Left lung (tissue), 10 donors: ENCODE results near the gene GON4L. TPM values are rescaled to one million over a fixed set of nuclear protein-coding genes. Genes with fewer than 3 reads are reported as not detected.
"Not testable (repeated sequence)": the region's sequence is repeated elsewhere in the genome, so short reads cannot be mapped to it uniquely, and the experiment has no call there.

Source experiments
- ATAC-seq: fragments of 200-7000 bp; cut with Tn5 transposase; one replicate; pipeline ENCODE4 v1.9.1; 2020; ENCODE audit warnings: moderate library complexity
- DNase-seq, 4 donors: peaks; one replicate each; pipeline ENCODE4 v3.0.0-alpha.2; 2013 to 2020
- H3K27ac ChIP-seq, 2 donors: fragments of 200-600 bp; sonication (generic) in 1 of 2; one replicate each; pipeline versions ENCODE4 v1.5.0 to v1.8.0; 2020 to 2021
- H3K27me3 ChIP-seq, 2 donors: fragments of 200-600 bp; sonication (generic) in 1 of 2; one replicate each; pipeline versions ENCODE4 v1.5.0 to v1.8.0; 2020 to 2021
- H3K36me3 ChIP-seq, 2 donors: fragments of 200-600 bp; sonication (generic) in 1 of 2; one replicate each; pipeline versions ENCODE4 v1.5.0 to v1.8.0; 2020 to 2021
- H3K4me1 ChIP-seq, 2 donors: fragments of 200-600 bp; one replicate each; pipeline ENCODE4 v1.8.0; 2021
- H3K4me3 ChIP-seq, 2 donors: fragments of 200-600 bp; sonication (generic) in 1 of 2; one replicate each; pipeline versions ENCODE4 v1.5.0 to v1.8.0; 2020 to 2021; ENCODE audit warnings: mild to moderate bottlenecking in 1 of 2
- H3K9me3 ChIP-seq, 2 donors: fragments of 200-600 bp; sonication (generic) in 1 of 2; one replicate each; pipeline versions ENCODE4 v1.5.0 to v1.8.0; 2020 to 2021
- CTCF ChIP-seq, 2 donors: fragments of 200-600 bp; sonication (generic) in 1 of 2; IDR thresholded peaks; one replicate each; pipeline versions ENCODE4 v1.5.0 to v1.8.0; 2021; ENCODE audit warnings: antibody characterized with exemption in 2 of 2
- intact Hi-C, 2 donors: fragments of 100-400 bp; cut with DNase I; formaldehyde crosslinking; loops; one replicate each; pipeline versions ENCODE4 v1.11.2 to v1.14.2; 2022
- polyA plus RNA-seq, 6 donors: library from polyadenylated mRNA; unstranded; fragments of 120-200 nt; gene quantifications; one replicate each; pipeline ENCODE4 v1.2.1, GENCODE V29; 2013; ENCODE audit not compliant: insufficient read length in 6 of 6
- total RNA-seq, 2 donors: library from RNA; stranded (reverse); fragmentation: NEBNext Ultra II Directional; extraction: Animal tissue kit (Norgen Biotek cat#: 25700); gene quantifications; one replicate each; pipeline ENCODE4 v1.2.1, GENCODE V29; 2021
- donor health status: DM: no; HTN: yes; CAD: no.
- donor health status: DM: no; HTN: no; CAD: no.

The GON4L gene
- total and polyA plus RNA-seq, 8 donors = 41.8 to 74.4 (median 62.8) TPM

GRCh38 chr1:155725142-155725541 is 131.9 kb downstream of the GON4L start:
- TF ChIP-seq CTCF (IDR thresholded peaks at IDR 0.05) = no peak
- no peak for ATAC-seq

GRCh38 chr1:155719703-155720102 is 137.3 kb downstream of the GON4L start:
- Histone ChIP-seq H3K27me3 (no peaks in the 10 kb centered on the region), H3K4me1 (no peaks in the 10 kb centered on the region), H3K36me3 (peaks cover 0 to 94% of the 10 kb centered on the region in 2 donors), H3K27ac (no peak overlapping the region), H3K9me3 (no peaks in the 10 kb centered on the region), H3K4me3 (no peak overlapping the region)
- ATAC-seq = no peak
- TF ChIP-seq CTCF (IDR thresholded peaks at IDR 0.05) = no peak
- DNase-seq = no peak
- intact Hi-C loops = no loop called here

More at GRCh38 chr1:155725142-155725541, 131.9 kb downstream of the GON4L start:
- intact Hi-C loops = no loop called here
- H3K4me3 ChIP-seq = no peak overlapping the region
- H3K4me1 ChIP-seq = no peaks in the 10 kb centered on the region
- H3K27ac ChIP-seq = no peak overlapping the region
- H3K27me3 ChIP-seq = no peaks in the 10 kb centered on the region
- no peaks in the 10 kb centered on the region for H3K9me3 ChIP-seq
- H3K36me3 ChIP-seq = peaks cover 0 to 66% of the 10 kb centered on the region in 2 donors
- DNase-seq = no peak

GRCh38 chr1:155718524-155719115 is 138.4 kb downstream of the GON4L start:
- not testable (repeated sequence) for H3K4me1 ChIP-seq

GRCh38 chr1:155717041-155717440 is 140.0 kb downstream of the GON4L start:
- intact Hi-C loops = no loop called here
- Histone ChIP-seq H3K36me3 (peaks cover 0 to 84% of the 10 kb centered on the region in 2 donors), H3K27ac (no peak overlapping the region), H3K9me3 (no peaks in the 10 kb centered on the region), H3K4me3 (no peak overlapping the region), H3K4me1 (no peaks in the 10 kb centered on the region), H3K27me3 (no peaks in the 10 kb centered on the region)
- no peak for TF ChIP-seq CTCF (IDR thresholded peaks at IDR 0.05)
- DNase-seq = no peak
- no peak for ATAC-seq

More at GRCh38 chr1:155718524-155719115, 138.4 kb downstream of the GON4L start:
- DNase-seq, H3K4me3 ChIP-seq, H3K9me3 ChIP-seq, H3K27me3 ChIP-seq, ATAC-seq, intact Hi-C loops, H3K27ac ChIP-seq: not testable (repeated sequence)
- H3K36me3 ChIP-seq = peaks cover 0 to 91% of the 10 kb centered on the region in 2 donors

- Histone ChIP-seq H3K27ac (no peak overlapping the region), H3K27me3 (no peaks in the 10 kb centered on the region), H3K4me3 (no peak overlapping the region), H3K36me3 (peaks cover 0 to 80% of the 10 kb centered on the region in 2 donors), H3K4me1 (no peaks in the 10 kb centered on the region), H3K9me3 (no peaks in the 10 kb centered on the region)
- no peak for TF ChIP-seq CTCF (IDR thresholded peaks at IDR 0.05)
- intact Hi-C loops = no loop called here
- no peak for ATAC-seq
- DNase-seq = no peak
Measured at GRCh38 chr1:155715777-155716176, 141.2 kb downstream of the GON4L start.

GRCh38 chr1:155715056-155715455 is 142.0 kb downstream of the GON4L start:
- intact Hi-C loops, H3K4me3 ChIP-seq, H3K27me3 ChIP-seq, ATAC-seq, H3K4me1 ChIP-seq, H3K9me3 ChIP-seq, H3K27ac ChIP-seq, DNase-seq: not testable (repeated sequence)
- peaks cover 0 to 80% of the 10 kb centered on the region in 2 donors for H3K36me3 ChIP-seq
